Lung (tissue), 12 donors: ENCODE results near the gene MNX1. TPM values are rescaled to one million over a fixed set of nuclear protein-coding genes. Genes with fewer than 3 reads are reported as not detected.

Experiments used
- ATAC-seq: fragments of 200-7000 bp; cut with Tn5 transposase; one replicate; pipeline ENCODE4 v1.9.1; 2020; ENCODE audit warnings: moderate number of reproducible peaks; ENCODE audit not compliant: insufficient read depth, low FRiP score
- DNase-seq, 3 donors: peaks; one replicate each; pipeline ENCODE4 v3.0.0-alpha.2; 2013 to 2017
- H3K27ac ChIP-seq, 2 donors: one replicate each; pipeline ENCODE4 v1.5.1; 2013; ENCODE audit warnings: mild to moderate bottlenecking in 2 of 2, moderate library complexity in 2 of 2, control low read depth in 1 of 2, inconsistent platforms in 1 of 2, low read depth in 1 of 2, low read length in 1 of 2
- H3K27me3 ChIP-seq, 3 donors: one replicate each; pipeline ENCODE4 v1.5.1; 2013; ENCODE audit warnings: low read length in 2 of 3; ENCODE audit not compliant: control insufficient read depth in 3 of 3, insufficient read depth in 3 of 3
- H3K36me3 ChIP-seq, 4 donors: one replicate each; pipeline ENCODE4 v1.5.1; 2013; ENCODE audit warnings: low read length in 4 of 4, mild to moderate bottlenecking in 1 of 4, moderate library complexity in 1 of 4; ENCODE audit not compliant: control insufficient read depth in 4 of 4, insufficient read depth in 4 of 4
- H3K4me1 ChIP-seq, 5 donors: one replicate each; pipeline ENCODE4 v1.5.1; 2013; ENCODE audit warnings: low read length in 5 of 5, mild to moderate bottlenecking in 2 of 5, moderate library complexity in 1 of 5; ENCODE audit not compliant: control insufficient read depth in 5 of 5, insufficient read depth in 5 of 5
- H3K4me3 ChIP-seq: one replicate; pipeline ENCODE4 v1.5.1; 2013; ENCODE audit warnings: mild to moderate bottlenecking, control low read depth, moderate library complexity
- H3K9ac ChIP-seq, 2 donors: one replicate each; pipeline ENCODE4 v1.5.1; 2013; ENCODE audit warnings: low read length in 2 of 2, control low read depth in 1 of 2; ENCODE audit not compliant: insufficient read depth in 1 of 2
- H3K9me3 ChIP-seq, 4 donors: one replicate each; pipeline ENCODE4 v1.5.1; 2013; ENCODE audit warnings: low read length in 3 of 4, mild to moderate bottlenecking in 1 of 4, moderate library complexity in 1 of 4; ENCODE audit not compliant: control insufficient read depth in 4 of 4, insufficient read depth in 3 of 4
- CTCF ChIP-seq: IDR thresholded peaks from 2 replicates; pipeline ENCODE4 v1.5.1; 2012; ENCODE audit warnings: mild to moderate bottlenecking; ENCODE audit errors: control extremely low read depth, extremely low read depth
- WGBS, 2 donors: extraction: QIAGEN DNeasy Blood & Tissue Kit; methylation state at CpG; one replicate each; pipeline ENCODE4 v1.1.7; 2013; 5-methylcytosine and 5-hydroxymethylcytosine counted together
- polyA plus RNA-seq, 2 donors: library from polyadenylated mRNA; stranded (reverse); fragments of 200-250 nt; gene quantifications; one replicate each; pipeline ENCODE4 v1.2.1, GENCODE V29; 2013
- total RNA-seq, 2 donors: library from RNA; depleted of rRNA in 1 of 2; stranded (reverse); fragments of >200 nt in 1 of 2; gene quantifications; one replicate each; pipeline ENCODE4 v1.2.1, GENCODE V29; 2014 to 2021
- donor health status: control.
- donor health status: control.
- donor health status: Bipolar disorder and iron deficiency.
- donor health status: healthy.
- donor health status: DM: yes; HTN: yes; CAD: no.

Gene MNX1
- total and polyA plus RNA-seq, 4 donors, result 0.10 to 1.4 TPM; not detected in 2

- no peaks in the 10 kb centered on the region for H3K27me3 ChIP-seq
- no peak overlapping the region for H3K9ac ChIP-seq
- no peak overlapping the region for H3K4me3 ChIP-seq
- peaks cover 28 to 58% (median 52%) of the 10 kb centered on the region in 4 donors for H3K36me3 ChIP-seq
- 94 to 98% methylated on average over 2 of the region's 2 CpGs for WGBS, 2 donors
- no peaks in the 10 kb centered on the region for H3K9me3 ChIP-seq
- ATAC-seq, result no peak
- no peak overlapping the region for H3K27ac ChIP-seq
- TF ChIP-seq CTCF, result no peak
- DNase-seq, result no peak
- H3K4me1 ChIP-seq, result peaks cover 0 to 4% (median 0%) of the 10 kb centered on the region in 5 donors
These were observed 53.7 kb downstream of the MNX1 start for GRCh38 chr7:156956727-156957126.

- 87 to 90% methylated on average over 2 of the region's 2 CpGs for WGBS, 2 donors
- H3K27ac ChIP-seq, result no peak overlapping the region
- DNase-seq, result no peak
- no peaks in the 10 kb centered on the region for H3K9me3 ChIP-seq
- no peak overlapping the region for H3K9ac ChIP-seq
- H3K4me3 ChIP-seq, result no peak overlapping the region
- peaks cover 20 to 43% (median 43%) of the 10 kb centered on the region in 4 donors for H3K36me3 ChIP-seq
- no peak for TF ChIP-seq CTCF
- no peaks in the 10 kb centered on the region for H3K27me3 ChIP-seq
- H3K4me1 ChIP-seq, result peaks cover 0 to 14% (median 7%) of the 10 kb centered on the region in 5 donors
- ATAC-seq, result no peak
These were observed 55.5 kb downstream of the MNX1 start for GRCh38 chr7:156954941-156955340.

Other genes with a start within 250 kb of the MNX1 start
- gene LMBR1, start 117.5 kb downstream of the MNX1 start, total RNA-seq, result 100 to 1,000 TPM in 1 of 2 donors, 10 to 100 TPM in 1; 69.9 to 119 TPM
- 10 to 100 TPM in 1 of 2 donors, 1 to 10 TPM in 1; 9.7 to 20.1 TPM for gene LMBR1, start 117.5 kb downstream of the MNX1 start, polyA plus RNA-seq
- 10 to 100 TPM; 21.3 to 33.6 TPM for gene NOM1, start 61.0 kb downstream of the MNX1 start, total RNA-seq
- gene NOM1, start 61.0 kb downstream of the MNX1 start, polyA plus RNA-seq, result 10 to 100 TPM in 1 of 2 donors, 1 to 10 TPM in 1; 8.3 to 12.4 TPM
- 10 to 100 TPM; 57.3 to 91.8 TPM for gene UBE3C, start 128.3 kb upstream of the MNX1 start, total RNA-seq
- gene UBE3C, start 128.3 kb upstream of the MNX1 start, polyA plus RNA-seq, result 10 to 100 TPM; 12.7 to 34.8 TPM